ENCODE data around the gene MYNN. TPM values are rescaled to one million over a fixed set of nuclear protein-coding genes. Genes with fewer than 3 reads are reported as not detected.

The MYNN gene
- total and polyA plus RNA-seq, 2 donors (not counting 1 experiment from before 2014, with no cell fraction given): 14.7 to 24.0 TPM

GRCh38 chr3:169750665-169751064, 22.5 kb upstream of the MYNN start:
- ATAC-seq (ENCODE audit: low read depth) (no peak), DNase-seq (no peak)
- Histone ChIP-seq H3K4me2 (replicated peaks; ENCODE audit: low read depth, low read length, poor library complexity, severe bottlenecking) (no peak overlapping the region), H3K9me3 (ENCODE audit: control extremely low read depth in 1 of 3, control insufficient read depth in 2 of 3, insufficient read depth in 1 of 3, low read length in 2 of 3) (peaks cover 0 to 1% (median 0%) of the 10 kb centered on the region in 3 donors), H3K9ac (ENCODE audit: low read length) (no peak overlapping the region), H3K36me3 (replicated peaks in 1 of 2; ENCODE audit: control extremely low read depth in 1 of 2, control insufficient read depth in 1 of 2, extremely low read depth in 1 of 2, insufficient read depth in 2 of 2, low read length in 1 of 2) (no peaks in the 10 kb centered on the region), H3K27ac (ENCODE audit: low read length in 2 of 2) (no peak overlapping the region), H3K27me3 (replicated peaks in 1 of 4; ENCODE audit: control extremely low read depth in 1 of 4, control insufficient read depth in 3 of 4, insufficient read depth in 4 of 4, low read length in 3 of 4) (peaks cover 0 to 40% (median 11%) of the 10 kb centered on the region in 4 experiments), H3K4me1 (ENCODE audit: control insufficient read depth in 2 of 2, insufficient read depth in 2 of 2, low read length in 2 of 2) (no peaks in the 10 kb centered on the region), H3K4me3 (ENCODE audit: control extremely low read depth in 1 of 5, extremely low read depth in 1 of 5, insufficient read depth in 1 of 5, low read depth in 2 of 5, low read length in 4 of 5) (no peak overlapping the region), H4K20me1 (ENCODE audit: control insufficient read depth, insufficient read depth, low read length, poor library complexity, severe bottlenecking) (no peaks in the 10 kb centered on the region), H2AFZ (ENCODE audit: insufficient read depth, low read depth, low read length, poor library complexity, severe bottlenecking) (no peak overlapping the region), H3K79me2 (ENCODE audit: control insufficient read depth, insufficient read depth, low read length) (no peaks in the 10 kb centered on the region)
- Mint-ChIP-seq H3K27ac (no peak overlapping the region), H3K9me3 (ENCODE audit: insufficient read depth) (no peaks in the 10 kb centered on the region), H3K4me1 (peaks cover 4% of the 10 kb centered on the region), H3K4me3 (no peak overlapping the region), H3K27me3 (peaks cover 49% of the 10 kb centered on the region)
- ChIA-PET POLR2A (no interaction called here), CTCF (no interaction called here)
- intact Hi-C loops (cut with micrococcal nuclease): no loop called here
- 60% methylated on average over 1 of the region's 2 CpGs for whole genome bisulfite sequencing (ENCODE audit: insufficient coverage)
- no peak for TF ChIP-seq CTCF (IDR thresholded peaks at IDR 0.05)
- no peak for TF ChIP-seq EZH2 (IDR thresholded peaks at IDR 0.05; ENCODE audit: borderline replicate concordance, insufficient read depth, low read depth, low read length, poor library complexity, severe bottlenecking)

- no CpG with 5 or more reads among the region's 2 CpGs for WGBS (ENCODE audit: insufficient coverage)
- H3K27me3 ChIP-seq (replicated peaks in 1 of 4; ENCODE audit: control extremely low read depth in 1 of 4, control insufficient read depth in 3 of 4, insufficient read depth in 4 of 4, low read length in 3 of 4): peaks cover 0 to 40% (median 10%) of the 10 kb centered on the region in 4 experiments
- H3K27ac ChIP-seq (ENCODE audit: low read length in 2 of 2): no peak overlapping the region
- H3K4me3 ChIP-seq (ENCODE audit: control extremely low read depth in 1 of 5, extremely low read depth in 1 of 5, insufficient read depth in 1 of 5, low read depth in 2 of 5, low read length in 4 of 5): no peak overlapping the region
- Mint-ChIP-seq H3K4me3 (no peak overlapping the region), H3K4me1 (peaks cover 4% of the 10 kb centered on the region), H3K27ac (no peak overlapping the region), H3K27me3 (peaks cover 42% of the 10 kb centered on the region), H3K9me3 (ENCODE audit: insufficient read depth) (no peaks in the 10 kb centered on the region)
- peaks cover 0 to 1% (median 0%) of the 10 kb centered on the region in 3 donors for H3K9me3 ChIP-seq (ENCODE audit: control extremely low read depth in 1 of 3, control insufficient read depth in 2 of 3, insufficient read depth in 1 of 3, low read length in 2 of 3)
- no peaks in the 10 kb centered on the region for H3K4me1 ChIP-seq (ENCODE audit: control insufficient read depth in 2 of 2, insufficient read depth in 2 of 2, low read length in 2 of 2)
- ChIA-PET POLR2A (no interaction called here), CTCF (no interaction called here)
- DNase-seq (no peak), ATAC-seq (ENCODE audit: low read depth) (no peak)
- H4K20me1 ChIP-seq (ENCODE audit: control insufficient read depth, insufficient read depth, low read length, poor library complexity, severe bottlenecking): no peaks in the 10 kb centered on the region
- intact Hi-C loops (cut with micrococcal nuclease): no loop called here
- no peak overlapping the region for H3K4me2 ChIP-seq (replicated peaks; ENCODE audit: low read depth, low read length, poor library complexity, severe bottlenecking)
- no peak overlapping the region for H3K9ac ChIP-seq (ENCODE audit: low read length)
- TF ChIP-seq EZH2 (IDR thresholded peaks at IDR 0.05; ENCODE audit: borderline replicate concordance, insufficient read depth, low read depth, low read length, poor library complexity, severe bottlenecking) (no peak), CTCF (IDR thresholded peaks at IDR 0.05) (no peak)
- no peak overlapping the region for H2AFZ ChIP-seq (ENCODE audit: insufficient read depth, low read depth, low read length, poor library complexity, severe bottlenecking)
- no peaks in the 10 kb centered on the region for H3K36me3 ChIP-seq (replicated peaks in 1 of 2; ENCODE audit: control extremely low read depth in 1 of 2, control insufficient read depth in 1 of 2, extremely low read depth in 1 of 2, insufficient read depth in 2 of 2, low read length in 1 of 2)
- no peaks in the 10 kb centered on the region for H3K79me2 ChIP-seq (ENCODE audit: control insufficient read depth, insufficient read depth, low read length)
Observed at GRCh38 chr3:169751875-169752274, 21.3 kb upstream of the MYNN start.
